NCI-H510A (cell line): ENCODE data around the gene BICD2.

Experiments used
- DNase-seq: peaks from one replicate; lab custom pipeline; 2025; lab: John Stamatoyannopoulos, UW

Gene BICD2

GRCh38 chr9:92714787-92715487, 49.7 kb downstream of the BICD2 start:
- no peak for DNase-seq

- no peak for DNase-seq
Measured at GRCh38 chr9:92714016-92714415, 50.6 kb downstream of the BICD2 start.

GRCh38 chr9:92713528-92713927, 51.1 kb downstream of the BICD2 start:
- no peak for DNase-seq

GRCh38 chr9:92712767-92713166, 51.9 kb downstream of the BICD2 start:
- DNase-seq, result no peak

- no peak for DNase-seq
Measured at GRCh38 chr9:92711844-92712243, 52.8 kb downstream of the BICD2 start.

- DNase-seq, result no peak
Measured at GRCh38 chr9:92711146-92711545, 53.5 kb downstream of the BICD2 start.

- no peak for DNase-seq
Measured at GRCh38 chr9:92710368-92710767, 54.3 kb downstream of the BICD2 start.

- DNase-seq, result no peak
Measured at GRCh38 chr9:92709954-92710353, 54.7 kb downstream of the BICD2 start.

GRCh38 chr9:92709240-92709639, 55.4 kb downstream of the BICD2 start:
- DNase-seq, result no peak

- no peak for DNase-seq
Measured at GRCh38 chr9:92707530-92707929, 57.1 kb downstream of the BICD2 start.

GRCh38 chr9:92706218-92706940, 58.3 kb downstream of the BICD2 start:
- DNase-seq, result no peak

- no peak for DNase-seq
Measured at GRCh38 chr9:92704528-92704927, 60.1 kb downstream of the BICD2 start.

- no peak for DNase-seq
Measured at GRCh38 chr9:92696619-92697018, 68.0 kb downstream of the BICD2 start.

- DNase-seq, result no peak
Measured at GRCh38 chr9:92686954-92687353, 77.7 kb downstream of the BICD2 start.

GRCh38 chr9:92685022-92685421, 79.6 kb downstream of the BICD2 start:
- no peak for DNase-seq

GRCh38 chr9:92682269-92682668, 82.4 kb downstream of the BICD2 start:
- DNase-seq, result no peak

- DNase-seq, result no peak
Measured at GRCh38 chr9:92680166-92681119, 84.2 kb downstream of the BICD2 start.

GRCh38 chr9:92679413-92680165, 85.0 kb downstream of the BICD2 start:
- no peak for DNase-seq

GRCh38 chr9:92671323-92671722, 93.3 kb downstream of the BICD2 start:
- DNase-seq, result no peak

GRCh38 chr9:92669890-92670708, 94.5 kb downstream of the BICD2 start, which contains the start of gene IPPK:
Gene IPPK, minus strand, starts transcription at chr9:92670131. Its CDS starts 143 bp downstream, at chr9:92669988.
- DNase-seq, result peak; percentile 98

- no peak for DNase-seq
Measured at GRCh38 chr9:92669527-92669889, 95.1 kb downstream of the BICD2 start.
